Stimulated activated CD8-positive, alpha-beta memory T cell treated with anti-CD3 and anti-CD28 coated beads, Interleukin-15, amount 100 ng/mL, for 48 hours (primary cell): ENCODE measurements around the gene SPARCL1.
A peak's percentile ranks its signal among the peaks of the same experiment; 100 is the strongest.
"Not testable (repeated sequence)": the region's sequence is repeated elsewhere in the genome, so short reads cannot be mapped to it uniquely, and the experiment has no call there.

Source experiments
- DNase-seq, 2 donors: peaks; one replicate each; pipeline ENCODE4 v3.0.0-alpha.2; 2020; ENCODE audit warnings: low read depth in 2 of 2

SPARCL1 gene

GRCh38 chr4:87529187-87529586, at the start of gene SPARCL1:
SPARCL1 (minus strand) TSS chr4:87529376; CDS start chr4:87499574, 29,802 bp downstream.
- DNase-seq: no peak

GRCh38 chr4:87575983-87576382, 46.8 kb upstream of the SPARCL1 start:
- DNase-seq: no peak

- DNase-seq: no peak
Observed at GRCh38 chr4:87575408-87575807, 46.2 kb upstream of the SPARCL1 start.

- no peak for DNase-seq
Observed at GRCh38 chr4:87574996-87575395, 45.8 kb upstream of the SPARCL1 start.

- not testable (repeated sequence) for DNase-seq
Observed at GRCh38 chr4:87574376-87574775, 45.2 kb upstream of the SPARCL1 start.

GRCh38 chr4:87570290-87570805, 41.2 kb upstream of the SPARCL1 start:
- DNase-seq: no peak

GRCh38 chr4:87567191-87567590, 38.0 kb upstream of the SPARCL1 start:
- DNase-seq: no peak

GRCh38 chr4:87566276-87566675, 37.1 kb upstream of the SPARCL1 start:
- DNase-seq: no peak

GRCh38 chr4:87565746-87566145, 36.6 kb upstream of the SPARCL1 start:
- DNase-seq: no peak

GRCh38 chr4:87560802-87561201, 31.6 kb upstream of the SPARCL1 start:
- DNase-seq: no peak

GRCh38 chr4:87559090-87559837, 30.1 kb upstream of the SPARCL1 start:
- peak; percentile 22 to 31 for DNase-seq

GRCh38 chr4:87557348-87557747, 28.2 kb upstream of the SPARCL1 start:
- no peak for DNase-seq

GRCh38 chr4:87555773-87556619, 26.8 kb upstream of the SPARCL1 start:
- DNase-seq: no peak

- no peak for DNase-seq
Observed at GRCh38 chr4:87553182-87553581, 24.0 kb upstream of the SPARCL1 start.

GRCh38 chr4:87551361-87551760, 22.2 kb upstream of the SPARCL1 start:
- no peak for DNase-seq

GRCh38 chr4:87547016-87547708, 18.0 kb upstream of the SPARCL1 start:
- no peak for DNase-seq

- DNase-seq: no peak
Observed at GRCh38 chr4:87545052-87545451, 15.9 kb upstream of the SPARCL1 start.

- DNase-seq: no peak
Observed at GRCh38 chr4:87543835-87544461, 14.8 kb upstream of the SPARCL1 start.

- DNase-seq: no peak
Observed at GRCh38 chr4:87542734-87543312, 13.6 kb upstream of the SPARCL1 start.

GRCh38 chr4:87541956-87542709, 13.0 kb upstream of the SPARCL1 start:
- no peak for DNase-seq

GRCh38 chr4:87541521-87541920, 12.3 kb upstream of the SPARCL1 start:
- DNase-seq: no peak
